Measurements from ENCODE around the gene SLC17A1.

Gene SLC17A1

DNA sequence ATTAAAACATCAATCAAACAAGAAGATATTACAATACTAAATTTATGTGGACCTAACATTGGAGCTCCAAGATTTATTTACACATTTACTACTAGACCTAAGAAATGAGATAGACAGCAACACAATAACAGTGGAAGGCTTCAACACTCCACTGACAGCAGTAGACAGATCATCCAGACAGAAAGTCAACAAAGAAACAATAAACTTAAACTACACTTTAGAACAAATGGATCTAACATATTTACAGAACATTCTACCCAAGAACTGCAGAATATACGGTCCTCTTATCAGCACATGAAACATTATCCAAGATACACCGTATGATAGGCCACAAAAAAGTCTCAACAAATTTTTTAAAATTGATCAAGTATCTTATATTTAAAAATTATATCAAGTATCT is 27.0 kb downstream of the SLC17A1 start:
- H4K20me1 ChIP-seq (ENCODE audit: insufficient read depth, low read length) = no peaks in the 10 kb centered on the region
- H3F3A ChIP-seq (ENCODE audit: insufficient read depth, low read length) = no peaks in the 10 kb centered on the region
- H3K36me3 ChIP-seq (replicated peaks; ENCODE audit: insufficient read depth, low read length) = no peaks in the 10 kb centered on the region
- no peaks in the 10 kb centered on the region for H3K9me2 ChIP-seq (replicated peaks; ENCODE audit: insufficient read depth, low read length)
- H3K27ac ChIP-seq (ENCODE audit: low read length) = no peak overlapping the region
- H3K4me3 ChIP-seq (ENCODE audit: low read length) = no peak overlapping the region
- H2AFZ ChIP-seq (ENCODE audit: low read length) = 0 out of 2 replicates have a peak overlapping the region, but pooled peaks have one; percentile 8
- no peak overlapping the region for H3K9ac ChIP-seq (ENCODE audit: low read length)
- peak overlapping the region; percentile 14; the same call in 1 of the 2 replicates for H3K4me2 ChIP-seq (ENCODE audit: low read depth, low read length)
- no peaks in the 10 kb centered on the region for H3K27me3 ChIP-seq (replicated peaks; ENCODE audit: insufficient read depth, low read length)
- no peaks in the 10 kb centered on the region for H3K79me2 ChIP-seq (ENCODE audit: low read length)
- no peak for DNase-seq
- no peaks in the 10 kb centered on the region; the same call in 1 of the 2 replicates for H3K9me3 ChIP-seq (replicated peaks; ENCODE audit: insufficient read depth, low read length)
- peaks cover 8% of the 10 kb centered on the region for H3K4me1 ChIP-seq (ENCODE audit: low read length)
- TF ChIP-seq EZH2phosphoT487 (IDR thresholded peaks at IDR 0.05; ENCODE audit: low read length) (no peak), EZH2 (optimal IDR thresholded peaks at IDR 0.05; ENCODE audit: low read depth, low read length) (no peak)
- TF ChIP-seq, protein P1, sequence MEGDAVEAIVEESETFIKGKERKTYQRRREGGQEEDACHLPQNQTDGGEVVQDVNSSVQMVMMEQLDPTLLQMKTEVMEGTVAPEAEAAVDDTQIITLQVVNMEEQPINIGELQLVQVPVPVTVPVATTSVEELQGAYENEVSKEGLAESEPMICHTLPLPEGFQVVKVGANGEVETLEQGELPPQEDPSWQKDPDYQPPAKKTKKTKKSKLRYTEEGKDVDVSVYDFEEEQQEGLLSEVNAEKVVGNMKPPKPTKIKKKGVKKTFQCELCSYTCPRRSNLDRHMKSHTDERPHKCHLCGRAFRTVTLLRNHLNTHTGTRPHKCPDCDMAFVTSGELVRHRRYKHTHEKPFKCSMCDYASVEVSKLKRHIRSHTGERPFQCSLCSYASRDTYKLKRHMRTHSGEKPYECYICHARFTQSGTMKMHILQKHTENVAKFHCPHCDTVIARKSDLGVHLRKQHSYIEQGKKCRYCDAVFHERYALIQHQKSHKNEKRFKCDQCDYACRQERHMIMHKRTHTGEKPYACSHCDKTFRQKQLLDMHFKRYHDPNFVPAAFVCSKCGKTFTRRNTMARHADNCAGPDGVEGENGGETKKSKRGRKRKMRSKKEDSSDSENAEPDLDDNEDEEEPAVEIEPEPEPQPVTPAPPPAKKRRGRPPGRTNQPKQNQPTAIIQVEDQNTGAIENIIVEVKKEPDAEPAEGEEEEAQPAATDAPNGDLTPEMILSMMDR (IDR thresholded peaks at IDR 0.05; ENCODE audit: low read length) = no peak

DNA sequence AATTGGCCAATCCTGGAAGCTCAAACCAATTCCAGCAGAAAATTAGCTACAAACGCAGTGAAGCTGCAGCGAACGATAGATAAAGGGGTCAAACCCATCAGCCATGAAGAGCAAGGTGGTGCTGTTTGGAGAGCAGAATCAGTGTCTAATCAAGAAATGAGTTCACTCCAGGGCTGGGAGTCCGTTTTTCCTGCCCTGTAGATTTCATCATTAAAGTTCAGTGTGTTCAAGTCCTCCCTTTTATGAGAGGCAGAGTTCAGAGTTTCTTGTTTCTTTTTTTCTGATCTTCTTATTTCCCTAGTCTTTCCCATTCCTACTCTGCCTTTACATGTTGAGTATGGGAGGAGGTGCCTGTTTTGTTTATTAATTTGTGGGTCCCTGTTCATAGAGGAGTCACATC is 30.4 kb downstream of the SLC17A1 start:
- Histone ChIP-seq H3K4me3 (ENCODE audit: low read length) (no peak overlapping the region), H3K9ac (ENCODE audit: low read length) (no peak overlapping the region), H3F3A (ENCODE audit: insufficient read depth, low read length) (no peaks in the 10 kb centered on the region), H3K4me2 (ENCODE audit: low read depth, low read length) (no peak overlapping the region), H3K9me2 (replicated peaks; ENCODE audit: insufficient read depth, low read length) (no peaks in the 10 kb centered on the region), H2AFZ (ENCODE audit: low read length) (no peak overlapping the region), H3K36me3 (replicated peaks; ENCODE audit: insufficient read depth, low read length) (no peaks in the 10 kb centered on the region), H3K4me1 (ENCODE audit: low read length) (peaks cover 8% of the 10 kb centered on the region), H3K79me2 (ENCODE audit: low read length) (no peaks in the 10 kb centered on the region), H4K20me1 (ENCODE audit: insufficient read depth, low read length) (no peaks in the 10 kb centered on the region), H3K9me3 (replicated peaks; ENCODE audit: insufficient read depth, low read length) (no peaks in the 10 kb centered on the region; the same call in 1 of the 2 replicates), H3K27me3 (replicated peaks; ENCODE audit: insufficient read depth, low read length) (no peaks in the 10 kb centered on the region), H3K27ac (ENCODE audit: low read length) (no peak overlapping the region)
- no peak for DNase-seq
- TF ChIP-seq EZH2 (optimal IDR thresholded peaks at IDR 0.05; ENCODE audit: low read depth, low read length) (no peak), EZH2phosphoT487 (IDR thresholded peaks at IDR 0.05; ENCODE audit: low read length) (no peak)
- TF ChIP-seq, protein P1 (IDR thresholded peaks at IDR 0.05; ENCODE audit: low read length) = no peak

DNA sequence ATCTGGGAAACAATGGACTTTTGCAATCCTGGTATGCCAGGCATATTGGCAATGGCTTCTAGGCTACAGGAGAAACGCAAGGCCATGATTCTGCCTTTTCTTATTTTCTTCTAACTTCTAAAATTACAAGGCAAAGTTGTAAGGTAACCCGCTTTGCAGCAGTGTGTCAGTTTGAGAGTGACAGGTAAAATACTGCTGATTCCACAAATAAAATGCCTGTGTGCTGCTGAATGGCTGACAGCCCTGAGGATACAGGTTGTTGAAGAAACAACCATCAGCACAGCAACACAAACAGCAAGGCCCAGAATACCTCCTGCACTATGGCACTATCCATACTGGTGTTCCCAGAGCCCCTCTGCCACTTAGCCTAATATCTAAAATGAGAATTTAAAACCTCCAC is 37.1 kb downstream of the SLC17A1 start:
- no peaks in the 10 kb centered on the region for H3K36me3 ChIP-seq (replicated peaks; ENCODE audit: insufficient read depth, low read length)
- no peaks in the 10 kb centered on the region for H3K79me2 ChIP-seq (ENCODE audit: low read length)
- H4K20me1 ChIP-seq (ENCODE audit: insufficient read depth, low read length) = no peaks in the 10 kb centered on the region
- DNase-seq = no peak
- no peak overlapping the region for H2AFZ ChIP-seq (ENCODE audit: low read length)
- H3K4me3 ChIP-seq (ENCODE audit: low read length) = no peak overlapping the region
- no peaks in the 10 kb centered on the region for H3K9me3 ChIP-seq (replicated peaks; ENCODE audit: insufficient read depth, low read length)
- no peaks in the 10 kb centered on the region for H3F3A ChIP-seq (ENCODE audit: insufficient read depth, low read length)
- H3K4me2 ChIP-seq (ENCODE audit: low read depth, low read length) = no peak overlapping the region
- no peaks in the 10 kb centered on the region for H3K27me3 ChIP-seq (replicated peaks; ENCODE audit: insufficient read depth, low read length)
- TF ChIP-seq, protein P1 (IDR thresholded peaks at IDR 0.05; ENCODE audit: low read length) = no peak
- TF ChIP-seq EZH2 (optimal IDR thresholded peaks at IDR 0.05; ENCODE audit: low read depth, low read length) (no peak), EZH2phosphoT487 (IDR thresholded peaks at IDR 0.05; ENCODE audit: low read length) (no peak)
- H3K9ac ChIP-seq (ENCODE audit: low read length) = no peak overlapping the region
- H3K27ac ChIP-seq (ENCODE audit: low read length) = no peak overlapping the region
- H3K4me1 ChIP-seq (ENCODE audit: low read length) = no peaks in the 10 kb centered on the region
- H3K9me2 ChIP-seq (replicated peaks; ENCODE audit: insufficient read depth, low read length) = no peaks in the 10 kb centered on the region
